ENCODE results near the gene FOXO4. TPM values are rescaled to one million over a fixed set of nuclear protein-coding genes. Genes with fewer than 3 reads are reported as not detected.
"Not testable (repeated sequence)": the region's sequence is repeated elsewhere in the genome, so short reads cannot be mapped to it uniquely, and the experiment has no call there.

FOXO4 gene, protein sequence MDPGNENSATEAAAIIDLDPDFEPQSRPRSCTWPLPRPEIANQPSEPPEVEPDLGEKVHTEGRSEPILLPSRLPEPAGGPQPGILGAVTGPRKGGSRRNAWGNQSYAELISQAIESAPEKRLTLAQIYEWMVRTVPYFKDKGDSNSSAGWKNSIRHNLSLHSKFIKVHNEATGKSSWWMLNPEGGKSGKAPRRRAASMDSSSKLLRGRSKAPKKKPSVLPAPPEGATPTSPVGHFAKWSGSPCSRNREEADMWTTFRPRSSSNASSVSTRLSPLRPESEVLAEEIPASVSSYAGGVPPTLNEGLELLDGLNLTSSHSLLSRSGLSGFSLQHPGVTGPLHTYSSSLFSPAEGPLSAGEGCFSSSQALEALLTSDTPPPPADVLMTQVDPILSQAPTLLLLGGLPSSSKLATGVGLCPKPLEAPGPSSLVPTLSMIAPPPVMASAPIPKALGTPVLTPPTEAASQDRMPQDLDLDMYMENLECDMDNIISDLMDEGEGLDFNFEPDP
- total RNA-seq = 37.4 TPM
- long read RNA-seq, partial matches to known transcripts = 2 of 6 reads
- long read RNA-seq, other reads (novel, unspliced or antisense) = 3 of 6 reads

GRCh38 chrX:71095555-71095980 is at the start of gene FOXO4:
Gene FOXO4, plus strand, starts transcription at chrX:71095851. Its CDS starts 678 bp downstream, at chrX:71096529.
- intact Hi-C loops (cut with DNase I) = loop anchor here (5.0 kb wide), 2 partner anchors 37 to 272 kb away; partner anchors contain the start of gene TAF1
- peak; percentile 95 for DNase-seq (ENCODE audit: low spot score)

DNA sequence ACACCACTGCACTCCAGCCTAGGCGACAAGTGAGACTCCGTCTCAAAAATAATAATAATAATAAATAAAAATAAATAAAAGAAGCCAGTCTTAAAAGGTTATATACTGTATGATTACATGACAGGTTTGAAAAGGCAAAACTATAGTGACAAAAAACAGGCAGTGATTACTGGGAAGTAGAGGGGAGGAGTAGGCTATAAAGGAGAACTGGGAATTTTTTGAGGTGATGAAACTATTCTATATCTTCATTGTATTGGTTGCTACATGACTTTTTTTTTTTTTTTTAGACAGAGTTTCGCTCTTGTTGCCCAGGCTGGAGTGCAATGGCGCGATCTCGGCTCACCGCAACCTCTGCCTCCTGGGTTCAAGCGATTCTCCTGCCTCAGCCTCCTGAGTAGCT is 47.8 kb upstream of the FOXO4 start:
- DNase-seq (ENCODE audit: low spot score); intact Hi-C loops (cut with DNase I): not testable (repeated sequence)

DNA sequence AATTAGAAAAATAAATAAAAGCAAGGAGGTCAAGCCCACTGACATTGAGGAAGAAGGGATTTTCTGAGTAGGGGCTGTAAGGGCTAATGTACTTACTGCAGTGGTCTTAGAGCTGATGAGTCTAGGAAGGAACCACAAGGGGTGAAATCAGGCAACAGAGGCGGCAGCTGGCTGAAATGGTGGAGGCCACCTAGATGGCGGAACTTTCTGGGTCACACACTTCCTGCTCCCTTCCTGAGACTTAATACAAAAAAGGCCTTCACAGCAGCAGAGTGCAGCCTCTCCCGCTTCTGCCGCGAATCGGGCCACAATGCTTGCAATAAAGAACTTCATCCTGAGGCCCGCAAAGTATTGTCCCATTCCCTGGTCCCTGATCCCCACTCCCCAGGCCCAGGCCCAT is 42.9 kb upstream of the FOXO4 start:
- DNase-seq (ENCODE audit: low spot score) = no peak
- intact Hi-C loops (cut with DNase I) = no loop called here

GRCh38 chrX:71053217-71053621 is 42.4 kb upstream of the FOXO4 start:
- intact Hi-C loops (cut with DNase I) = no loop called here
- DNase-seq (ENCODE audit: low spot score) = no peak

GRCh38 chrX:71056867-71057266 is 38.8 kb upstream of the FOXO4 start:
- DNase-seq (ENCODE audit: low spot score) = no peak
- intact Hi-C loops (cut with DNase I) = no loop called here

DNA sequence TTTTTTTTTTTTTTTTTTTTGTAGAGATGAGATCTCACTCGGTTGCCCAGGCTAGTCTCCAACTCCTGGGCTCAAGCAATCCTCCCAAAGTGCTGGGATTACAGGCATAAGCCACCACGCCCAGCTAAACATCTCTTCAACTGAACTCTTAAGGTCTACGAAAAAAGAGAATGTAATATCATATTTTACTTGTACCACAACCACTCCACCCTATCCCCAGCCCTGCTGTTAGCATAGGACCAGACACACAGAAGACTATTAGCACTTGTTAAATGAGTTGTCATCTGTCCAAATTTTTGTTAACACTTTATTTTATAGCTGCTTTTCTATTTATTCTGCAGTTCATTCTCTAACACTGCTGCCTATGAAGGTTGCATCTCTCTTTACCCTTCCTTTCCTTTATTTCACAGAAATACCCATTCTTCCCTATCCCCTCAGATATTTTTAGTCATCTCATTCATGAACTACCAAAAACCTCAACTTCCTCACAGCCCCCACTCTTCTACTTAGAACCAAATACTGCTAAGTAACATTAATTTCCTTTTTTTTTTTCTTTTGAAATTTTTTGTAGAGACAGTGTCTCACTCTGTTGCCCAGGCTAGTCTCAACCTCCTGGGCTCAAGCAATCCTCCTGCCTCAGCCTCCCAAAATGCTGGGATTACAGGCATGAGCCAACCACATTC is 37.7 kb upstream of the FOXO4 start:
- intact Hi-C loops (cut with DNase I) = no loop called here
- DNase-seq (ENCODE audit: low spot score) = no peak

DNA sequence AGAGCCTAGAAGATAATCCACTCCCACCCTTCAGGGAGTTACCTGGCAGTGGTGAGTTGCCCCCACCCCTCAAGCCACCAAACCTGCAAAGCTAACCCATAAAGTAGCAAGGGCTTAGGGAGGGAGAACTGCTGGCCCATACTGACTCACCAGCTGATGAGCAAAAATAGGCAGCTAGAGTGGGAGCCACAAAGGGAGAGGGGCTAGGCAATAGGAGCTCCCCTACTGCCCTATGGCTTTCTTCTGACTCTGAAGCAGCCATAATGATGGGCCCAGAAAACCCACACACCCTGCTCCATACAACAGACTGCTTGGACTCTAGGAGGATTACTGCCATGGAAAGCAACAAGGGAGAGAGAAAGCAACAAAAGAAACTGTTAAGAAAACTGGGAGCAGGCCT is 35.5 kb upstream of the FOXO4 start:
- no peak for DNase-seq (ENCODE audit: low spot score)
- intact Hi-C loops (cut with DNase I) = no loop called here

DNA sequence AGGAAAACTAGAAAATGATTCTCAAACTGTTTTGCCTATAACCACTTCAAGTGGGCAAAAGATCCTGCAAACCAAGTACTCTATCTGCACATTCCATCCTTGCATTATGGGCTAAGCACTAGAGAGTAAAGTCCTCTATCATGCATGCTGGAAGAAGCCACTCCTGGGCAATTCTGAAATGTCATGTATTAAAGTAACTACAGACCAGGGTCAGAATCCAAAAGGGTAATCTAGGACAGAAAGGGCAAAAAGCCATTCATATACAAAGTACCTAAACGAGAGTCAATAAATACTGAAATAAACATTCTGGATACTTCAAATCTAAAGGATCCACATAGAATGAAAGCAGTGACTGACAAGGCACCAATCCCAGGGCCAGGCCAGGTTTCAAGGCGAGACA is 28.6 kb upstream of the FOXO4 start:
- DNase-seq (ENCODE audit: low spot score) = no peak
- intact Hi-C loops (cut with DNase I) = no loop called here

DNA sequence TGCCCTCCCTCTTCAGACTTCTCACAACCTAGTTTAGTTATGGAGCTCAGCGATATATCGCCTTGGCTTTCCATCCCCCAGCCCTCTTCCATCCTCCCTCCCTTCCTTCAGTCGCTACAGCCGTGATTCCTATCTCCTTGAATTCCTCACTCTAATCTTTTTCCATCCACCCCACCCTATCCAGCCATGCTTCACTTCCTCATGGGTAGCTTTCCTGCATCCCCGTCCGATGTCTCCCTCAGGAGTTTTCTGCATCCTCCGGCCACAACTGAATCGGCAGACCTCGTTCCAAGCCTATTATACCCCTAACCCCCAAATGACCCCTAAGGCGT is 28.0 kb upstream of the FOXO4 start:
- DNase-seq (ENCODE audit: low spot score) = no peak
- intact Hi-C loops (cut with DNase I) = no loop called here

DNA sequence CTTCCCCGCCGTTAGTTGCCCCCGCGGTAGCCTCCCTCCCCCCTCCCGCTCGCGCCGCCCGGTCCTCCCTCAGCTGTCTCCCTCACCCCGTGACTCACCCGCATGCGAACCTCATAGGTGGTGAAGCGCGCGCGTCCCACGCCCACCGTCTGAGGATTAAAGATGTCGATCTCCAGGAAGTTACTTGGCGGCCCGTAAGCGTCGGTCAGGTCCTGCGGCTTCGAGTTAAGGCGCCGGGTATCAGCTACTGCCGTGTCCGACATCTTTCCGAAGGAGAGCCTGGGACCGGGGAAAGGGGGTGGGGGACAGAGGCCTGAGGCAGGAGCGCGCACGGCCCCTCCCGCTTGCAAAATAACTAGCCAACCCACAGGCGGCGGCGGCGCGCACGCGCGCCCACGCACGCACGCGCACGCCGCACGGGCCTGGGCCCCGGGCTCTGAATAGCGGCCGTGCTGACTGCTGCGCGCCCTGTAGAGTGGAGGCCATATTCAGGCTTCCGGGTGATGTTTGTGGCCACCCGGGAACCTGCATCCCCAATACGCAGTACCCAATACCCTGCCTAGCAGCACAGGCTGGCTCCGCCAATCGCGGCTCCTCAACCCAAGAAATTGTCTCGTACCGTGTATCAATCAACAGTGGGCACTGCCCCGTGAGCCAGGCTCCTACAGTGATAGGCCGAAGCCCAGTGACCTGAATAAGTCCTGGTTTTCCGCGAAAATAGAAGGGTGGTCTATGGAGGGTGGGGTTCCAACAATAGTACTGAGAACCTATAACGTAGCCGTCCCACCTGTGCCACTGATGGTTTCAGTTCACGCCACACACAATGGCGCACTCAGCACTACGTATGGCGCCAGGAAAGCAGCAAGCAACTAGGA is 27.4 kb upstream of the FOXO4 start, which contains the start of gene SNX12:
Gene SNX12, minus strand, starts transcription at position 291 of the 875 bp plus-strand sequence. Its CDS starts 28 bp downstream, at position 263.
- intact Hi-C loops (cut with DNase I) = no loop called here
- DNase-seq (ENCODE audit: low spot score) = peak; percentile 93

GRCh38 chrX:71070531-71070930 is 25.1 kb upstream of the FOXO4 start:
- no peak for DNase-seq (ENCODE audit: low spot score)
- intact Hi-C loops (cut with DNase I) = no loop called here

DNA sequence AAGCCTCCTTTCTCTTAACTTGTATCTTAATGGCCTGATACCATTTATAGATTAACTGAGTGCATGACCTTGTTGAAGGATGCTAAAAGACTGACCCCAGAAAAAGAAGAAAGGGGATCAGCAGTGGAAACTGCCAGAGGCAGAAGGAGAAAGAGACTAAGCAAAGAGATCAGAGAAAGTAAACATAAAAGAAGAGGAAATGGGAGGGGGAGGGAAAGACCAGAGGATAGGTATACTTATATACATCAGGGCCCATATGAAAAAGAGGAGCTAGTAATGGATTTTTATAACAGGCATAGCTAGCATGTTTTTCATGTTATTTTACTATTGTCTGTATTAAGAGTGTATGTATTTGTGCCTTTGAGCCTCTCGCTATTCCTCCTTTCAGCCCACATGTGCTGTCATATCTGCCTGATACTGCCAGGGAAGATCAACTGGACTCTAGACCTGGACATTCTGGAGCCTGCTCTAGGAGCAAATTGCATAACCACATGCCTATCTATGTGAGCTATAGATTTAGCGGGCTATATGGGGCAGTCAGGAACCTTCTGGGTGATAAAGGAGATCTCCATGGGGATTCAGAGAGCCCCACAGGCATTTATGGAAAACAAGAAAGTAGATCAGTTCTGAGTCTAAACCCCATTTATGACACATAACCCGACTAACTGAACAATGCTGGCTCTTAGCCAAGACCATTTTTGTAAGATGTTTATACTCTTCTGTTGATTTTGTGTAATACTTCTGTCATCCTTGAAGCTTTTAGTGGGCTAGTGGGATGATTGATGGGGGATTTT is 14.1 kb upstream of the FOXO4 start:
- intact Hi-C loops (cut with DNase I) = no loop called here
- no peak for DNase-seq (ENCODE audit: low spot score)

- no peak for DNase-seq (ENCODE audit: low spot score)
- intact Hi-C loops (cut with DNase I) = no loop called here
Observed at GRCh38 chrX:71082124-71082647, 13.5 kb upstream of the FOXO4 start.

DNA sequence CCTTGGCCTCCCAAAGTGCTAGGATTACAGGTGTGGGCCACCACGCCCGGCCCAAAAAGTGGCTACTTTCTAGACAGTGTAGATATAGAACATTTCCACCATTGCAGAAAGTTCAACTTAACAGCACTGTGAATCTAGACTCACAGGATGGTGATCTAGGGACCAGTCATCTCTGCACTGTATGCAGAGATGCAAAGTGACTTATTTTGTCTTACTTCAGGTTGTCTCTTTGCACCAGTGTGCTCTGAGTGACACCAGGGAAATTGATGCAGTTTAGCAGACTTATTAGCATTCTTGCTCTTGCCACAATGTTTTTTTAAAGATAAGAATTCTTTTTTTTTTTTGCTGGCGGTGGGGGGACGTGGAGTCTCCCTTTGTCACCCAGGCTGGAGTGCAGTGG is 12.8 kb upstream of the FOXO4 start:
- intact Hi-C loops (cut with DNase I) = no loop called here

GRCh38 chrX:71085900-71086299 is 9.8 kb upstream of the FOXO4 start:
- DNase-seq (ENCODE audit: low spot score) = no peak
- intact Hi-C loops (cut with DNase I) = no loop called here

More for the DNA sequence above, 12.8 kb upstream of the FOXO4 start:
- DNase-seq (ENCODE audit: low spot score) = no peak

DNA sequence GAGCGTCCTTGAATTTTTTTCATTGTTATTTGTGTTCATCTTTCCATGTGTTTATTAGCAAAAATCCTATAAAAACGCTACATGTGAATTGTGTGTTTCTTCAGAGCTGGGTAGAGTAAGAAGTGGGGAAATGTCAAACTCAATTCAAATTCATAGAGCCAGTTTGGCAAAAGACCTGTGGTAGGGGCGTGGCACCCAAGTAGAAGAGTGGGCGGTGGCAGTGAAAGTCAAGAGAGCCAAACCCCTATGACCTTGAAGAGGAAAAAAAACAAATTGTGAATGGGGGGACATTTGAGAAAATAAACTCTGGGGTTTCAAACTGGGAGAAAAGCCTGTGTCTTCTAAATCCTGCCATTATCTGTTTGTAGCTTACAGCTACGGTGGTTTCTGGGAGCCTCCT is 4.4 kb upstream of the FOXO4 start:
- intact Hi-C loops (cut with DNase I) = no loop called here
- DNase-seq (ENCODE audit: low spot score) = no peak

DNA sequence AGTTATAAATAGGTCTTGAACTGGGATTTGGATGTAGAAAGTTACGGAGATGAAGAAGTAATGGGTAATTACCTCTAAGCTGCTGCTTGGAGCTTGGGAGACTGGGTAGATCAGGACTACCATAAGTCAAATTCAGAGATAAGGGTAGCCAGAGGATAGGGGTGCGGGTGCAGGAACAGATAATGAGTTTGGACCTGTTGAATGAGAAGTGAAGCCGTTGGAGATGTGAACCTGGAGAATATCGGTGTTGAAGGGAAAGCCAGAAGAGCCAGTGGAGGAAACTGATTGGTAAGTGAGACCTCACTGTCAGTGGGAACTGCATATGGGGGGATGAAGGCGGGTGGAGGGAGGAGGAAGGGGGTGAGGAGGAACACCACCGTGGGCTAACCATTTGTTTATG is 618 bp upstream of the FOXO4 start:
- no peak for DNase-seq (ENCODE audit: low spot score)
- intact Hi-C loops (cut with DNase I) = loop anchor here (5.0 kb wide), 2 partner anchors 37 to 272 kb away; partner anchors contain the start of gene TAF1

- DNase-seq (ENCODE audit: low spot score) = no peak
- intact Hi-C loops (cut with DNase I) = loop anchor here (5.0 kb wide), 2 partner anchors 36 to 271 kb away; partner anchors contain the start of gene TAF1
Observed at GRCh38 chrX:71095981-71096759, 519 bp downstream of the FOXO4 start.

Data from cardiac septum (tissue), 1 donor.